Left ventricle myocardium inferior (tissue), 1 donor: ENCODE measurements around the gene EVI5. TPM values are rescaled to one million over a fixed set of nuclear protein-coding genes. Genes with fewer than 3 reads are reported as not detected.
A peak's percentile ranks its signal among the peaks of the same experiment; 100 is the strongest.

ENCODE experiments used
- DNase-seq: peaks from one replicate; pipeline ENCODE4 v3.0.0-alpha.2; 2020
- H3K27ac ChIP-seq: fragments of 200-600 bp; replicated peaks from 2 replicates; pipeline ENCODE4 v1.8.0; 2021
- H3K27me3 ChIP-seq: fragments of 200-600 bp; 2 replicates; pipeline ENCODE4 v1.8.0; 2021; ENCODE audit warnings: low read depth
- H3K36me3 ChIP-seq: fragments of 200-600 bp; 2 replicates; pipeline ENCODE4 v1.8.0; 2021
- H3K4me1 ChIP-seq: fragments of 200-600 bp; 2 replicates; pipeline ENCODE4 v1.8.0; 2021
- H3K4me3 ChIP-seq: fragments of 200-600 bp; 2 replicates; pipeline ENCODE4 v1.8.0; 2021; ENCODE audit warnings: mild to moderate bottlenecking, moderate library complexity
- H3K9me3 ChIP-seq: fragments of 200-600 bp; replicated peaks from 2 replicates; pipeline ENCODE4 v1.8.0; 2021
- intact Hi-C: fragments of 100-400 bp; cut with micrococcal nuclease; formaldehyde crosslinking; loops from one replicate; pipeline ENCODE4 v1.11.0; 2022
- total RNA-seq: library from RNA; stranded (reverse); fragmentation: NEBNext Ultra II Directional; extraction: Animal tissue kit (Norgen Biotek cat#: 25700); gene quantifications from one replicate; pipeline ENCODE4 v1.2.1, GENCODE V29; 2021
- TF ChIP-seq, protein P1 (sequence below): fragments of 200-600 bp; IDR thresholded peaks from 2 replicates; pipeline ENCODE4 v1.8.0; 2021; ENCODE audit warnings: antibody characterized with exemption, mild to moderate bottlenecking, borderline replicate concordance
- donor health status: DM: no; HTN: yes; CAD: no; lungs with severe emphysema.

The EVI5 gene
- total RNA-seq, 1 donor from 2014 or later: 30.4 TPM

DNA sequence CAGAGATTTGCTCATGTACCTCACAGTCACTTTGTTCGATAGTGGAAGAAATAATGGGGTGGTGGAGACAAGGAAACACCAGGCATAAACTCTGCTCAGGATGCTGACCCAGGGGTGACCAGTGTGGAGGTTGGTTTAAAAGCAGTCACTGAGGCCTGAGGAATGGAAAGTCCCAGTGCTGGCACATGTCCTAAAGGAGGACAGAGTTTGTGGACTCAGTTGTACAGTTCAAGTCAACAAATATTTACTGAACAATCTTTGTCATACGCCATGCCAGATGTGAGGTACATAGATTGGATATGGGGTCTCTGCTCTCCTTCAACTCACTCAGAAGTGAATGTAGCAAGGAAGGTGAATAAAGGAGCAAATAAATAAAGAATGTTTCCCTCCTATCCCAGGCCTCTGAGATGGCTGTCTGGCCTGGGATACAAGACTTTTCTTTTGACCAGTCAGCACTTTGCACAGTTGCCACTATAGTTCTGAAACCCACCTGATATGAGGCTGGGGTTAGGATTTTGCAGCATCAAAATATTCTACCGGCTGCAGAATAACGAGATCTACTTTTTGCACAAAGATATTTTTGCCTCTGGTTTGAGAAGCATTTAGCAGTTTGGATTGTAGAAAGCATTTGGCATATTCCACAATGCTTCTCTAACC, 290.3 kb downstream of the EVI5 start:
- Histone ChIP-seq H3K4me1 (no peaks in the 10 kb centered on the region), H3K27ac (no peak overlapping the region), H3K4me3 (no peak overlapping the region), H3K36me3 (no peaks in the 10 kb centered on the region), H3K27me3 (peaks cover 11% of the 10 kb centered on the region), H3K9me3 (no peaks in the 10 kb centered on the region)
- intact Hi-C loops: no loop called here
- no peak for DNase-seq
- TF ChIP-seq, protein P1, sequence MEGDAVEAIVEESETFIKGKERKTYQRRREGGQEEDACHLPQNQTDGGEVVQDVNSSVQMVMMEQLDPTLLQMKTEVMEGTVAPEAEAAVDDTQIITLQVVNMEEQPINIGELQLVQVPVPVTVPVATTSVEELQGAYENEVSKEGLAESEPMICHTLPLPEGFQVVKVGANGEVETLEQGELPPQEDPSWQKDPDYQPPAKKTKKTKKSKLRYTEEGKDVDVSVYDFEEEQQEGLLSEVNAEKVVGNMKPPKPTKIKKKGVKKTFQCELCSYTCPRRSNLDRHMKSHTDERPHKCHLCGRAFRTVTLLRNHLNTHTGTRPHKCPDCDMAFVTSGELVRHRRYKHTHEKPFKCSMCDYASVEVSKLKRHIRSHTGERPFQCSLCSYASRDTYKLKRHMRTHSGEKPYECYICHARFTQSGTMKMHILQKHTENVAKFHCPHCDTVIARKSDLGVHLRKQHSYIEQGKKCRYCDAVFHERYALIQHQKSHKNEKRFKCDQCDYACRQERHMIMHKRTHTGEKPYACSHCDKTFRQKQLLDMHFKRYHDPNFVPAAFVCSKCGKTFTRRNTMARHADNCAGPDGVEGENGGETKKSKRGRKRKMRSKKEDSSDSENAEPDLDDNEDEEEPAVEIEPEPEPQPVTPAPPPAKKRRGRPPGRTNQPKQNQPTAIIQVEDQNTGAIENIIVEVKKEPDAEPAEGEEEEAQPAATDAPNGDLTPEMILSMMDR: no peak

DNA sequence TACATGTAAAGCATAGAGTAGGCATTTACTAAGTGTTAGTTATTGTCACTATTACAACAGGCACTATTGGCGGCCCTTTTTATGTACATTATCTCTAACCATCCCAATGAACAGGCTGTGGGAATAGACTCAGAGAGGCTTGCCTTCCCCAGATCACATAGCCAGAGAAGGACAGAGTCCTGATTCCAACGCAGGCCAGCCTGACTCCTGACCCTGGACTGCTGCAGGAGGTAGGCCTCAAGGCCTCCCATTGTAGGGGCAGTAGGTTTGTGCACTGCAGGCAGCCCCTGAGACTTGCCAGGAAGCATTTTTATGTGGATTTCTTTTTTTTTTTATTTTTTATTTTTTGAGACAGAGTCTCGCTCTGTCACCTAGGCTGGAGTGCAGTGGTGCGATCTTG, 291.8 kb downstream of the EVI5 start:
- no peaks in the 10 kb centered on the region for H3K4me1 ChIP-seq
- peaks cover 26% of the 10 kb centered on the region for H3K27me3 ChIP-seq
- DNase-seq: no peak
- intact Hi-C loops: no loop called here
- no peak overlapping the region for H3K4me3 ChIP-seq
- no peak overlapping the region for H3K27ac ChIP-seq
- H3K9me3 ChIP-seq: no peaks in the 10 kb centered on the region
- no peaks in the 10 kb centered on the region for H3K36me3 ChIP-seq
- TF ChIP-seq, protein P1: no peak

DNA sequence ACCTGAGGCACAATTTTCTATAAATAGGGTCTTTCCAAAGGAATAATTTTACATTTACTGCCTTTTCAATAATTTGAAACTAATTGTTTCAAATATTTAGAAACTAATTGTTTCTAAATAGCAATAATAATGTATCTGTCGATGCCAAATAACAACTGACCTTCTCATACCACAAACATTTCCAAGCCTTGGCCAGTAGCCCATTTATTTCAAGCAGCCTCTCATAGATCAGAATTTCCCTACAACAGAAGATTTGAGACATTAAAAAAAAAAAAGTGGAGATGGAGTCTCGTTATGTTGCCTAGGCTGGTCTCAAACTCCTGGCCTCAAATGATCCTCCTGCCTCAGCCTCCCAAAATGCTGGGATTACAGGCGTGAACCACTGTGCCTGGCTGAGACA, 296.1 kb downstream of the EVI5 start:
- Histone ChIP-seq H3K27me3 (peaks cover 59% of the 10 kb centered on the region), H3K4me3 (no peak overlapping the region), H3K27ac (no peak overlapping the region), H3K9me3 (no peaks in the 10 kb centered on the region), H3K4me1 (peaks cover 31% of the 10 kb centered on the region), H3K36me3 (no peaks in the 10 kb centered on the region)
- TF ChIP-seq, protein P1: no peak
- intact Hi-C loops: no loop called here
- no peak for DNase-seq

GRCh38 chr1:92488416-92488815, 296.5 kb downstream of the EVI5 start:
- Histone ChIP-seq H3K4me1 (peaks cover 35% of the 10 kb centered on the region), H3K36me3 (no peaks in the 10 kb centered on the region), H3K27ac (no peak overlapping the region), H3K9me3 (no peaks in the 10 kb centered on the region), H3K4me3 (no peak overlapping the region), H3K27me3 (peaks cover 63% of the 10 kb centered on the region)
- no peak for DNase-seq
- intact Hi-C loops: no loop called here
- TF ChIP-seq, protein P1: no peak

- no peak for DNase-seq
- Histone ChIP-seq H3K9me3 (no peaks in the 10 kb centered on the region), H3K27me3 (peaks cover 76% of the 10 kb centered on the region), H3K36me3 (no peaks in the 10 kb centered on the region), H3K27ac (no peak overlapping the region), H3K4me1 (peaks cover 48% of the 10 kb centered on the region), H3K4me3 (peak overlapping the region; percentile 69)
- TF ChIP-seq, protein P1: no peak
- intact Hi-C loops: no loop called here
These were observed 297.8 kb downstream of the EVI5 start for GRCh38 chr1:92487078-92487605.
